SIG-M5 treated with dmso at 0.1 percent for 504 hours (cell line): Measurements from ENCODE around the gene P2RY2.

ENCODE experiments used
- DNase-seq: peaks from one replicate; lab custom pipeline; 2025; ENCODE audit not compliant: unreplicated experiment; lab: John Stamatoyannopoulos, UW

Gene P2RY2

DNA sequence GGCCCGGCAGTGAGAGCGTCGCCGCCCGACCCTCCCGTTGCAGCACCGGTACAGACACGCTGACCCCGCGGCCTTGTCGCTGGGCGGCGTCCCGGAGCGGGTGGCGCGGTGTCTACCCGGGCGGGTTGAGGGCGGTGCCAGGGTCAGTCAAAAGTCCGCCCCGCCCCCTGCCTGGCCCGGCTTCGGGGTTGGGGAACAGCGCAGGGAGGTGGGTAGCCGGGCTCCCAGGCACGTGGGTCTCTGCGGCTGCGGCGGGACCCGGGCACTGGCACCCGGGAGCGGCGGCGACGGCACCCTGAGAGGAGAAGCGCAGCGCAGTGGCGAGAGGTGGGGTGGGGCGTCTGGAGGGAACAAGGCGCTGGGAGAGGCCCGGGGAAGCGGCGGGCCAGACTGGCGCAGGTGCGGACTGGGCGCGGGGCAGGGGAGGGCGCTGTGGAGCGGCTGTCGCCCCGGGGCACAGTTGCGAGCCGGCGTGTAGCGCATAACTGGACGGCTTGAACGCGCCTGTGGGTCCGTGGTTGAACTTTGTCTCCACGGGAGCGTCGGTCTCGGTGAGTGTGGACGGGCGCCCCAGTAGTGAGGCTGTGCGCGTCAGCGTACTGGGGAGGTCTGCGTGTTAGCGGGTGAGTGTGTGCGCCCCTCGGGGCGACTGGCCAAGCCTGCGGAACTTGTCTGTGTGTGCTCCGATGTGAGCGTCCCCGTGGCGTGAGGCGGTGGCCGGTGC lies at the start of gene P2RY2:
TSS of gene P2RY2 (plus strand) at position 176 of the 724 bp plus-strand sequence. CDS start 15,879 bp downstream, outside the sequence.
- peak; percentile 89 for DNase-seq

DNA sequence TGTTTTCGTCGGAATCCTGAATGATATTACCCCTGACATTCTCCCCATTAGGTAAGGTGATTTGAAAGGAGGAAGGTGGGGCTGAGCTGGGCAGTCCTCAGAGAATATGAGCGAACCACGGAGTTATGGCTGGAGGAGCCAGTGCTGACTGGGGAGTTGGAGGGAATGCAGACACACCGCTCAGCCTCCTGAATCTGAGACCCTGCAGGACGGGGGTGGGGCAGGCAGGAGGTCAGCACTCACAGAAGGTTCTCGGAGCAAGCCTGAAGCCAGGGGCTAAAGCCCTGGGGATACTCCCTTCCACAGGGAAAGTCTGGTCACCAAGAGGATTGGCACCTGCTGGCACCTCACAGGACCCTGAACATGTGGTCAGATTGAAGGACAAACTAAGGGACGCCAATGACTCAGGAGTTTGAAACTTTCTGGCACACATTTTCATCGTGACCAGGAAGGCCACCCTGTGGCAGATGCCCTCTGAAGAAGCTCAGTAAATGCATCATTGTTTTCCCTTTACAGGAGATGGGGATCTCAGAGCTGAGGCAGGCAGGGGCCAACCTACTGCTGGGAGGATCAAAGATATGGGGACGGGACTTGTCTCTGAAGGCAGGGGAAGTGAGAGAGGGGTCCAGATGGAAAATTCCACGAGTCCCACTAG lies 49.0 kb upstream of the P2RY2 start:
- no peak for DNase-seq

DNA sequence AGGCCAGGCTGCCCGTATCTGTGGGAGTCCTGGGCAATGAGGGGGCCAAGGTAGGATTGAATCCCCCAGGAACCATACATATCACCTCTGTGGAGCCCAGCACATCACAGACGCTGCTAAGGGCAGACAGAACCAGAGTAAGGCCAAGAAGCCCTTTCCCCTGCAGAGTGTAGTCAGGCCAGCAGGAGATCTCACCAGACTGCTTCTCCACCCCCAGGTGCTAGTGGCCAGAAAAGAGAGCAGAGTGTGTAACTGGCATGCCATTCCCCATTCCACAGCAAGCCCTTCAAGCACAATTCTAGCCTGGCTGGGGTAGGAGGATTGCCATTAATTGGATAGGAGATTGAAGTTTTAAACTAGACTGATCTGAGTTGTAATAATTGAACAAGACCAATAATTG lies 47.9 kb upstream of the P2RY2 start:
- no peak for DNase-seq

DNA sequence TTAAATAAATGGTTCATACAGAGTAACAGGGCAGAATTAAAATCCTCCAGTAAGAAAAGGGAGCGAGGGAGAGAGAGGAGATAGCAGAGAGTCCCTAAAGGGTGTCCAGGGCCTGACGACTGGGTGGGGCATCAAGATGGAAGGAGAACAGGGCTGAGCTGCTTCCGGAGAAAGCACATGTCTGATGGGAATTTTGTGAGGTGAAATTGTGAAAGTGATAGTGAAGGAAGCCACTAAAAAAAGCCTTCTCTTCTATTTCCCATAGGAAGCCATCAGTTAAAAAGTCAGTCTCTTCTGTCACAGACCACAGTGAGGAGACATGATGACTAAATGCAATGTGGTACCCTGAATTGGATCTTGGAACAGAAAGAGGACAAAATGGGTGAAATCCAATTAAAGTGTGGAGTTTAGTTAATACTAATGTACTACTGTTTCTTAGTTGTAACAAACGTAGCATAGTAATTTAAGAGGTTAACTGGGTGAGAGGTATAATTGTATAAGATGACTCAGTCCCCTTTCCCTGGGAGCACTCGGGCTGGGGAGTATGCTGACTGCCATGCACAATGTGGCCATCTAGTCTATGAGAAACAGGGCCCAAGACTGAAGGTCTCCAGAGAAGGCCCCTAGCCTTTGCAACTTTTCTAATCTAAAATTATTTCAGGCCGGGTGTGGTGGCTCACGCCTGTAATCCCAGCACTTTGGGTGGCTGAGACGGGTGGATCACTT lies 46.5 kb upstream of the P2RY2 start:
- no peak for DNase-seq

DNA sequence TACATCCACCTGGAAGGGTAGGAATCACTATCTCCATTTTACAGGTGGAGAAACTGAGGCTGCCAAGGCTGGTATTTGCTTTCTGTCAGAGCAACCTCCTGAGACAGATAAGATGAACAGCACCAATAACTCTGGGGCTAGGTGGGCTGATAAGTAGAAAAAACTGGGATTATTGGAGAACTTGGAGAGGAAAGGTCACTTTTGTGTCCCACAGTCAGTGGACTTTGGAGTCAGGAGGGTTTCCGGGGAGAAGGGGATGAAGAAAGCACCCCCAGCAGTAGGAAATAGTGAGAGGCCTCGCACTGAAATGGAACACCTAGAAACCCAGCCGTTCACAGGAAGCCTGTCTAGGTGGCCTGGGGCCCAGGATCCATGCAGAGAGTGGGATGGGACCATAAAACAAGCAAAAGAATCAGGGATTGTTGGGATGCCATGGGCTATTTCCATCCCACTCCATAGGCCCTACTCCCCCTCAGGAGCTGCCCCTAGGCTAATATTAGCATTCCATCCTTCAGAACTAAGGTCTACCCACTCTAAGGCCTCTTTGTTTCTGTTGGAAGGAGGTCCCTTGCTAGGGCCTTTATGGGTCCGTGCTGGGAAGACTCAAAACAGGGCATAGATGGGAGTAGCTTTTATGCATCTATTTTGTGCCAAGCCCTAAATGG lies 45.0 kb upstream of the P2RY2 start:
- no peak for DNase-seq

DNA sequence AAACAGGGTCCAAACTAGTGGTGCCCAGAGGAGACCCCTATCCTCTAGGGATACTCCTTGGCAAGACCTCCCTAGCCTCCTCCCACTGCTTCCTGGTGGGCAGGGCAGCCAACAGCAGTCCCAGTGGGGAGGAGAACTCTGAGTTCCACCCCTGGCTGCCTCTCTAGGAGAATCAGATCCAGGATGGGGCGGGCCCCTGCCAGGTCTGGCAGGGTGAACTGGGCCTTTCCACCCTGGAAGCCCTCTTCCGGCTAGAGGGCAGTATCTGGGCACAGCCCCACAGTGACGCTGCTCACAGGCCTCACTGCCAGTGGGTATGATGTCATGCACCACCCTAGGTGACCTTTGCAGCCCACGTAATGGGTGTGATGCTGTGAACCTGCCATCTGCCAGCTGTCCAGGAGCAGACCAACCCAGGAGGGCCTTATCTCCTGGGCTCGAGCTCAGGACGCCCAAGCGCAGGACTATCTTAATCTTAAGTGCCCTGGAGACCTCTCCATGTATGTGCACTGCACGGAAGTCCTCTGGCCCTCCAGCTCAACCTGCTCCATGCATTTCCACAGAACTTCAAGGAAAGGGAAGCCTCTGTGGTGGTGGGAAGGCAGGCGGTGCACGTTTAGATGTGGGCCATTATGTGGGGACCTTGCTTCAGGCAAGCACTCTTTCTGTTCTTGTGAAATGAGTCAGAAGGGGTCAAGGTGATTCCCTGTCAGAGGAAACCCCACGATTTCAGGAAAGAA lies 44.2 kb upstream of the P2RY2 start:
- DNase-seq, result no peak

DNA sequence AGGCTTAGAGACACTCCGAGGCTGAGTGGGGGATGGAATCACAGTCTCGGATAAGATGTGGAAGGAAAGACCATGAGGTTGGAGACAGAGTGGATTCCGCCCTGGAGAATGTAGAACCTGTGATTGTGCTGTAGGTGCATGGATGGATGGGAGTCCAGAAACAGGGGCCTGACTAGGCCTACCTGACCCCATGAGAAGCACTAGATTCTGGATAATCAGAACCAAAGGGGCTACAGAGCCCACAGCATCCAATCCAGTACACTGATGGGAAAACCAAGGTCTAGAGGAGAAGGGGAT lies 43.6 kb upstream of the P2RY2 start:
- DNase-seq, result no peak

DNA sequence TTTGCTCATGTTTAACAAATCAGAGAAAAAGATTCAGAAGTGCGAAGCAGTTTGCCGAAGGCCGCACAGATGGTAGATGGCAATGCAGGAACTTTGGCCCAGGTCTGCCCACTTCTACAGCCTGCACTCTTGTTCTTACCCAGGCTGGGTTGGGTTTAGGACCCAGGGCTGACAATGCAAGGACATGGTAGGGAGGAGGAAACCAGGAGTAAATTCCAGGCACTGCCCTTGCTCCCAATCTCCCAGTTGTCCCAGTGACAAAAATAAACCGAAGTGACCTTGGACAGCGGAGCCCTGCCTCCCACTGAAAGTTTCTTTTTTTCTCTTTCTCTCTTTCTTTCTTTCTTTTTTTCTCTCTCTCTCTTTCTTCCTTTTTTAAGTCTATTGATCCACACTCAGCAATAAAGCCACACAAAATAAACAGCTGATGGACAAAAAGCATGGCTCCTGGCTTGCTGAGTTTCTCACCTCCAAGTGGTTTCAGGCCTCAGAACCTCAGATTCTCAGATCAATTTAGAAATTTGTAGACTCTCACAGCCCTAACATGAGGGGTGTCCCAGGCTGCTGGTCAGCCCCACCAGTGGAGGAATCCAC lies 42.4 kb upstream of the P2RY2 start:
- no peak for DNase-seq

DNA sequence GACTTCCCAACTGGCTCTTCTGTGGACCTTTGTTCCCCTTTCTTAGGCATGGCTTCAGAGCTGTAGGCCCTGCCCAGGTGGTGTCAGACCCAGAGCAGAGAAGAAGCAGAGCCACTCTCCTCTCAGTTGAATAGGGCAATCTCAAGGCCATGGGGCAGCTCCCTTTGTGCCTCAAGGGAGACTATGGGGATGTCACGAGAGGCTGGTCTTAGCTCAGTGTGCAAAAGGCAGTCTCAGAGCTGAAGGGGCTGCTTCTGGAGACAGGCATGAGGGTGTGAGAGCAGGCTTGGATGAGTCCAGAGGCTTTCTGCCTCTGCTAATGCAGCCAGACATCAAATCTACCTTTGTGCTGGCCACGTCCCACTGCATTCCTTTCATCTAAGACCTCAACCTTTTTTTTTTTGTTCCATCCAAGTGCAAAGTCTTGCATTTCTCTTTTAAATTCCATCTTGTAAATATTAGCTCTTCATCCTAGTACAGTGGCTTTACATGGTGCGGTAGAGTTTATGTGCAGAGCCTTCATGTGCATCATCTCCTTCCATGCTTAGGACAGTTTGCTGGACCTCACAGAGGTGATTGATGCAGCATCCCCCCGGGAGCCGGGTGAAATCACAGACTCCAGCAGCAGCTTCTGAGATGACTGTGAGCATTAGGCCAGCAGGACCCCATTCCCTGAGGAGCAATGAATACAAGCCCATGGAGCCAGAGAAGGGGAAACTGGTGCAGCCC lies 41.8 kb upstream of the P2RY2 start:
- DNase-seq, result no peak

DNA sequence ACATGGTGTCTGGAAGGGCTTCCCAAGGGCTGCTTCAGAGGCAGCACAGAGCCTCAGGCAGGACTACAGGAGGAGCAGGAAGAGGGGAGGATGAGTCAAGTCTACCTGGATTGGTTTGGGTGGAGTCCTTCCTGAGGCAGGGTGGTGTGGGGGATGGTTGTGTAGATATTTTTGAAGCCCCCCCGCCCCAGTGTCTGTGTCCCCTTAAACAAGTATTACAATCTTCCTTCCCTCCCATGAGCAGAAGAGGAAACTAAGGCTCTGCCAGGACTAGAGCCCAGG lies 41.3 kb upstream of the P2RY2 start:
- no peak for DNase-seq

DNA sequence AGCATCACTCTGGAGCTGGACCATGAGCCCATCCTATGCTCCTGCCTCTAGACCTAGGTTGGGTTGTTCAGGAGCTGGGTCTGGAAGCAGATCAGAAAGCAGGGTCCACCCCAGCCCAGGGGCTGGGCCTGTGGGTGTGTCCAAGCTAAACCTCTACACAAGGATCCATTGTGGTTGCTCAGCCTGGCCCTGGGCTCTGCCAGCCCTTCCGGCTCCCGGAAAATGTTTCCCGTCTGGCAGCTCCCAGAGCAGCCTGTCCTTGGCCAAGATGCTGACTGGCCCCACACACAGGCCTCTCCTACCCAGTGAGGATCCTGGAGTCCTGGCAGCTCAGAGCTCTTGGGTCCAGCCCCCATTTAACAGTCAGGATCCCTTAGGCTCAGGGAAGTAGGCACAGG lies 40.7 kb upstream of the P2RY2 start:
- no peak for DNase-seq

DNA sequence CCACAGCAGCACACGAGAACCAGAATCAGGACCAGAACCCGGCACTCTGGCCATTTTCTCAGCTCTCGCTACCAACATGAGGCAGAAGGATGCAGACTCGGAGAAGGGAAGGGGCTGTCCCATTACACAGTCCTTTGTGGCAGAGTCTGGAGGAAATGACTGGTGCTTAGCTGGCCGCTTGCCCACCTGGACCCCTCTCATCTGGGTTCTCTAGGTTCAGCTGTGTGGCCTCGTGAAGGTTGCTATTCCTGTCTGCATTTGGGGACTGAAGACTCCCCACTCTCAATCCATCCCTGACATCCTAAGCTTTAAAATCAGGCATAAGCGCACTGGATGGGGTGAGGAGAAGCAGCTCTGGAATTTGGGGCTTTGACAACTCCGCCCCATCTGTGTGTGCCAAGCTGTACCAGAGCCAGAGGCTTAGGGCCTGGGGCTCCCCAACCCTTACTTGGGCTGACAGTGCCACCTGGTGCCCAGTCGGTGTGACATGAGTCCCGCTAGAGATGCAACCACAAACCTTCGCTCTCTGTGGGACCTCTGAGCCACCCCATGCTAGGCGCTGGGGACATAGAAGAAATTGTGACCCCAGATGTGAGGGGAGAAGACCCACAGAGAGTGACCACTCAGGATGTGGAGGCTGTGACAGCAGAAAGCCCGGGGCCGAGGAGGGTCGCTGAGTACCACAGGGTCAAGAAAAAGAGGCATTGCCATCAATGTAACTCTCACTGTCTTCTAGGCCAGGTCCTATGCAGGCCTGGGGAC lies 40.1 kb upstream of the P2RY2 start:
- peak; percentile 62 for DNase-seq

DNA sequence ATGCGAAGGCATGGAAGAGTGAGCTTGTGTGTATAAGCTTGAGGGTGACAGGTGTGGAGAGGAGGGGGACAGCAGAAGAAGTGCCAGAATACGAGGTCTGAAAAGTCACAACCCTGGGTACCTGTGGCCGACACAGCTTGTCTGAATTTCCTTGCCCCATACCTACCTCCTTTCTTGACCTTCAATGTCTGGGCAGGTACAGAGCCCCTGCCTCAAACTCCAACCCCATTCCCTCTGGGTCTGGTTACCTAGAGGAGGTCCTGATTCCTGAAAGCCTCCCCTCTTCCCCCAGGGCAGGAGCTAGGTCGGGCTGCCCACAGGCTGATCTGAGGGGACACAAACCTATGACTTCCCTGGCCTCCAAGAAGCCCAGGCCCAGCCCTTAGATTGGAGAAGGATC lies 39.4 kb upstream of the P2RY2 start:
- DNase-seq, result no peak

DNA sequence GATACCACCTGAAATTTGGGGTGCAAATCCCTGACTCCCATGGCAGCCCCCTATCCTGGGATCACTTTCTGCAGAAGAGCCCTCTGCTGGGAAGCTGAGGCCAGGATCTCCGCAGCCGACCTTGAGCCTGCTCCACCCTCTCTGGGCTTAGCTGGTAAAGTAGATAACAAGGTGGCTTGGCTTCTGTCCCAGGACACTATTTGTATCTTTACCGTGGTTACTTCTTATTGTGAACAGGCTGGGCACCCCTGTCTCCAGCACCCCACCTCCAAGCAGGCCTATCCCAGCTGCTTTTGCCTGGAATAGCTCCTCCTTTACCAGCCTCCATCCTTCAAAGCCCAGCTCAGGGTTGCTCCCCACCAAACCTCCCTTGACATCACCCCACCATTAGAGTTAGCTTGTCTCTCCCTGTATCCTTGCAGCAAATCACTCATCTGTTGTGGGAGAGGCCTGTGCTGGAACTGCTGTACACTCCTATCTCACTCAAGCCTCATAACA lies 35.2 kb upstream of the P2RY2 start:
- no peak for DNase-seq

DNA sequence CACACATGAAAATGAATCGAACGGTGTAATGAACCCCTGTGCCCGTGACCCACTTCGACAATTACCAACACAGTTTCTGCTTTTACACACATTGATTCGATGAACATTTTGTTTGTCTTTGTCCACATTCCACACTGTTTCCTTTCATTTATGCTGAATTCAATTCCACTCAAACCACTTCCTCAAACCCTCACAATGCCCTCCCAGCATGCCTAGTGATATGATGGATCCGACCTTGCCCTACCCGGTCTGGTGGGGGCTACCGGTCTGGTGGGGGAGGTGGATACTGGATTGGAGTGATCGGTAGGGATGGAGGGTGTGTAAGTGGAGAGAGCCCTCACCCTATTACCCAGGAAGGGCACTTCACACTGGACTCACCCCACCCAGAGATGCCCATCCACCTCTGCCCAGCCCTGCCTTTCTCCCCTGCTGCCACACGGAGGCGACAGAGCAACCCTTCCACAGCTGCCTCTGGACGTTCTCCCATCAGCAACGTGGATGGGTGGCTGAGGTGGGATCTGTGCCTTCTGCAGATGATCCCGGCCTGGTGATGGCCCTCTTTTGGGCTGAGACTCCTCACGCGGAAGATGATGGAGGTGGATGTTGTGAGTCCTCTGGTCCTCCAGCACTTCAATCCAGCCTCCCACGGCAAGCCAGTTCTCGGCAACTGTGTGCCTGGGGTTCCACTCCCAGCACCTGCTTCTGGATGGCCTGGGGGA lies 33.0 kb upstream of the P2RY2 start:
- DNase-seq, result peak; percentile 85

DNA sequence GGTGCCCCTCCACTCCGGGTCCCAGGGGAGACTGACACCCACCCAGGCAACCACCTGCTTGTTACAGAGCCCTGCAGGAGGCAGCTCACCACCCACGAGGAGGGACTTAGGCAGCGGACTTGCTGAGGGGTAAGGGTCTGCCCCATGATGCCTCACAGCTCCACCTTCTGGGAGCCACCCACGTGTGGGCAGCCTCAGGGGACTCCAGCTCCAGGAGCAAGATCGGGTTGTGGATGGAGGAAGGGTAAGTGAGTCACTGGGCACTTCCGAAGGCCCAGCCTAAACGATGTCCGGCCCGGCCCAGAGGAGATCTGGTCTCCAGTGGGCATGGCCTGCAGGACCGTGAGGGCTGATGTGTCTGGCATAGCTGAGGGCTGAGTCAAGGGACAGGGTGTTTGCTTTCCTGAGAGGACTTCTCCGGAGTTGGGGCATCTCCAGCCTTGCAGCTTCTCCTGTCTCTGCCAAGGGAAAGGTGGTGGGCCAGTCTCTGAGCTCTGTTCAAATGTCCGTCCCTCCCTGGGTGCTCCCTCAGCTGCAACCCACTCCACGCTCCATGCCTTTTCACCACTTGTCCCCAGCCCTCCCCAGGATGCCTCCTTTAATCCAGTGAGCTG lies 32.3 kb upstream of the P2RY2 start:
- no peak for DNase-seq

DNA sequence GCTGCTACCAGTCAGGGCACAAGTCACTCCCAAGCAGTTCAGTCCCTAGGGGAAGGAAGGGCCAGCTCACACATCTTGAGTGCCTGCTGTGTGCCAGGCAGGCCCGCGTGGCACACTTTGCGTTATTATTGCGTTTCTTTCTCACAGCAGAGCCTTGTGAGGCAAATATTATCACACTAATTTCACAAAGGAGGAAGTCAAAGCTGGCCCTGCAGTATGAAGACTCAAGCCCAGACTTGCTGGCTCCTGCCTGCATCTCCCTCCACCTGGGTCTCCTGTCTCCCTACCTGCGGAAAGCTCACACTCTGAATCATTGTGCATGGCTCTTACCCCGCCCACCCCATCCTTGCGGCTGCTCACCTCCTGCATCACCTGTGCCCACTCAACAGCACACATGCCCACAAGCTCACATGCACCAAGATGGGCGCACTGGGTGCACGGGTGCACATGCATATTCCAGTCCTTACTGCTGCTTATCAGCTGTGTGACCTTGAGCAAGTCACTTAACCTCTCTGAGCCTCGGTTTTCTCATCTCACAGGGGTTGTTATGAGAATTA lies 31.7 kb upstream of the P2RY2 start:
- no peak for DNase-seq

DNA sequence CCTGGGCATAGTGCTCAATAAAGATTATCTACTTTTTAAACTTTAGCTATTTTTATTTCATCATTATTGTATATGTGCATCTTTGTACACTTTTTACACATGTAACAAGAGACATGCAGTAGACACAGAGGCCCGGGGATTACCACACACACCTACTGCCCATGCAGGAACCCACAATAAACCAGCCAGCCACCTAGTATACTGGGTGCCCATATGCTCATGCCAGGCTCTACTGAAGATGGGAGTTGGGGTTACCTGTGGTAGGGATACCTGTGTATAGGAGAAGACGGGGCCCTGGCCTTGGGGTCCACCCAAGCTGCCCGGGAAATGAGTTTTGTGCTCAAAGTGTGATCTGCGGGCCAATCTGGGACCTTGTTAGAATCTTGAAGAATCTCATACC lies 31.2 kb upstream of the P2RY2 start:
- DNase-seq, result no peak
